BJ (cell line): Measurements from ENCODE around the gene MLN. TPM values are rescaled to one million over a fixed set of nuclear protein-coding genes. Genes with fewer than 3 reads are reported as not detected.

Experiments
- CTCF ChIA-PET: fragments of 350-600 bp; formaldehyde crosslinking; extraction: SDS; loops from one replicate; lab custom pipeline; 2021; ENCODE audit warnings: antibody characterized with exemption, inconsistent platforms; lab: Yijun Ruan, JAX
- POLR2A ChIA-PET: fragments of 300-600 bp; sonication (Branson Sonifier 250); formaldehyde crosslinking; extraction: SDS; loops from one replicate; lab custom pipeline; 2021; ENCODE audit warnings: antibody characterized with exemption; lab: Charles Lee
- DNase-seq: peaks from one replicate; pipeline ENCODE4 v3.0.0-alpha.2; 2011; ENCODE audit warnings: low read depth
- H3K27me3 ChIP-seq: 2 replicates; pipeline ENCODE4 v1.6.0; 2011; ENCODE audit warnings: low read length; ENCODE audit not compliant: control insufficient read depth, insufficient read depth
- H3K36me3 ChIP-seq: 2 replicates; pipeline ENCODE4 v1.5.1; 2011; ENCODE audit warnings: low read length; ENCODE audit not compliant: control insufficient read depth, insufficient read depth
- H3K4me3 ChIP-seq: 2 replicates; pipeline ENCODE4 v1.5.1; 2011; ENCODE audit warnings: low read depth, mild to moderate bottlenecking, control low read depth, low read length
- polyA plus RNA-seq: library from polyadenylated mRNA; depleted of rRNA; stranded (reverse); fragments of >200 nt; gene quantifications from 2 replicates; pipeline ENCODE4 v1.2.3, GENCODE V29; 2011
- TF ChIP-seq, protein P1 (sequence below): IDR thresholded peaks from 2 replicates; pipeline ENCODE4 v1.5.1; 2011; ENCODE audit warnings: low read depth, mild to moderate bottlenecking, control low read depth, inconsistent platforms, low read length, moderate library complexity; ENCODE audit not compliant: insufficient read depth

MLN gene
- polyA plus RNA-seq, 1 experiment, result not detected

DNA sequence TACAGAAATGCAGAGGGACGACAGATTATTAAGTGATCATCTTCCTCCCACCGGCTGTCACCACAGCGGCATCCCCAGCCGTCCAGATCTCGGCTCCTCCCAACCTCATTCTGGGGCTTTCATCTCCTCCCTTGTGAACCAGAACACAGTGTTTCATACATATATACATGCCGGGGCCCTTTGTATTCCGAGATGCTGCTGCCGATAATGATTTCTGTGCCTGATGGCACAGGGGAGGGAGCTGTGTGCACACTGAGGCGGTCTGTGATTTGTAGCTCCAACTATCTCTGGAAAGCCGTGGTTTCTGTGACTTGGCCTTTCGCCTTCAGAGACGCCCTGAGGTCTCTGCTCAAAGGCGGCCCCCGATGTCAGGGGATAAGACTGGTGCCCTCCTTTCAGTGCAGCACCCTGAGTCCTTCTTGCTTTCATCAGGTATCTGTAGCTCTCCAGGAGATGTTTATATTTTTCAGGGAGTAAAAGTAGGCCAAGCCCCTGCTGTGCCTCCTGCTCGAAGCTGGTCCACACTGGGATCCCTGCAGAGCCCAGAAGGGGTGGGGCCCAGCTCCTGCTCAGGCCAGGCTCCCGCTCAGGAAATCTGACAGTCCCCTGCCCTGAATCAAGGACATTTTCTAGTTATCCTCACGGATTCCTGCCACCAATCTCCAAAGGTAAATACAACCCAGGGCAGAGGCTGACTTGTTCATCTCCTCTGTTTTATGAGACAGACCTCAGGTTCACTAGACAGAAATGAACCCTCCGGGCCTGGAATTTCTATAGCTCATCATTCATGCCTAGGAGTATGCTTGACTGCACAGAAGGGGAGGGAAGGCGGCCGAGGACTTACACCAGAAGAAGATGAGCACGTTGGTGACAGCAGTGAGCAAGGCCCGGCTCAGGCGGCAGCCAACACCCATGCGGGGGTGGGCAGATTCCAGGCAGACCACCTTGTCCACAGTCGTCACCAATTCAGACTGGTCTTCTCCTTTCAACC, 26.1 kb downstream of the MLN start:
- ChIA-PET POLR2A (no interaction called here), CTCF (interaction anchor here (0.6 to 1.4 kb wide), 2 partner anchors 236 to 250 kb away, joined by 3 read pairs; no protein-coding TSS in a partner anchor)
- Histone ChIP-seq H3K27me3 (no peaks in the 10 kb centered on the region), H3K4me3 (no peak overlapping the region), H3K36me3 (peaks cover 64% of the 10 kb centered on the region)
- DNase-seq, result no peak
- TF ChIP-seq, protein P1, sequence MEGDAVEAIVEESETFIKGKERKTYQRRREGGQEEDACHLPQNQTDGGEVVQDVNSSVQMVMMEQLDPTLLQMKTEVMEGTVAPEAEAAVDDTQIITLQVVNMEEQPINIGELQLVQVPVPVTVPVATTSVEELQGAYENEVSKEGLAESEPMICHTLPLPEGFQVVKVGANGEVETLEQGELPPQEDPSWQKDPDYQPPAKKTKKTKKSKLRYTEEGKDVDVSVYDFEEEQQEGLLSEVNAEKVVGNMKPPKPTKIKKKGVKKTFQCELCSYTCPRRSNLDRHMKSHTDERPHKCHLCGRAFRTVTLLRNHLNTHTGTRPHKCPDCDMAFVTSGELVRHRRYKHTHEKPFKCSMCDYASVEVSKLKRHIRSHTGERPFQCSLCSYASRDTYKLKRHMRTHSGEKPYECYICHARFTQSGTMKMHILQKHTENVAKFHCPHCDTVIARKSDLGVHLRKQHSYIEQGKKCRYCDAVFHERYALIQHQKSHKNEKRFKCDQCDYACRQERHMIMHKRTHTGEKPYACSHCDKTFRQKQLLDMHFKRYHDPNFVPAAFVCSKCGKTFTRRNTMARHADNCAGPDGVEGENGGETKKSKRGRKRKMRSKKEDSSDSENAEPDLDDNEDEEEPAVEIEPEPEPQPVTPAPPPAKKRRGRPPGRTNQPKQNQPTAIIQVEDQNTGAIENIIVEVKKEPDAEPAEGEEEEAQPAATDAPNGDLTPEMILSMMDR, result no peak

- Histone ChIP-seq H3K4me3 (no peak overlapping the region), H3K27me3 (no peaks in the 10 kb centered on the region), H3K36me3 (peaks cover 64% of the 10 kb centered on the region)
- no peak for DNase-seq
- ChIA-PET CTCF (interaction anchor here (0.6 to 0.8 kb wide), 2 partner anchors 11 to 39 kb away, joined by 3 read pairs; no protein-coding TSS in a partner anchor), POLR2A (no interaction called here)
- TF ChIP-seq, protein P1, result no peak
Measured at GRCh38 chr6:33776764-33777163, 27.0 kb downstream of the MLN start.

DNA sequence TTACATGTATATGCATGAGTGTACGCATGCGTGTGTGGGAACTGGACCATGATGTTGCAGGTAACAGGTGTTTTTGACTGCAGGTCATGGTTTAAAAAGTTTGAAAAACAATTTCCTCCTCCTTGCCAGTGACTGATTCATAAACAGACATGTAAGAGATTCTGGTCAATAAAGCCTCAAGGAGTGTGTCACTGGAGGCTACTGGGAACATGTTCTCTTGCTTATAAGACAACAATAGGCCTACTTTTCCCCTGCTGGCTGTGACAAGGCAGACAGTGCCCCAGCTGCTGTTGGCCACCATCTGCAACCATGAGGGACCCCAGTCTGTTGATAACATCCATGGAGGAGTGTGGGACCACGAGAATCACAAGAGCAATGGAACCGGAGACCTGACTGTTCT, 27.6 kb downstream of the MLN start:
- Histone ChIP-seq H3K27me3 (no peaks in the 10 kb centered on the region), H3K4me3 (no peak overlapping the region), H3K36me3 (peaks cover 64% of the 10 kb centered on the region)
- no peak for DNase-seq
- TF ChIP-seq, protein P1, result no peak
- POLR2A ChIA-PET, result no interaction called here
- CTCF ChIA-PET, result interaction anchor here (0.6 to 0.8 kb wide), 2 partner anchors 12 to 40 kb away, joined by 3 read pairs; no protein-coding TSS in a partner anchor

- ChIA-PET POLR2A (no interaction called here), CTCF (interaction anchor here (1.1 to 20.1 kb wide), 3 partner anchors 20 to 252 kb away, joined by 3 to 567 read pairs (median 184); partner anchors contain the start of gene IP6K3)
- no peak for DNase-seq
- Histone ChIP-seq H3K27me3 (no peaks in the 10 kb centered on the region), H3K36me3 (peaks cover 55% of the 10 kb centered on the region), H3K4me3 (no peak overlapping the region)
- TF ChIP-seq, protein P1, result no peak
Measured at GRCh38 chr6:33774774-33775173, 29.0 kb downstream of the MLN start.

- CTCF ChIA-PET, result interaction anchor here (1.2 to 20.1 kb wide), 7 partner anchors 14 to 381 kb away, joined by 3 to 567 read pairs (median 36); partner anchors contain the start of genes IP6K3 and LEMD2
- Histone ChIP-seq H3K36me3 (peaks cover 41% of the 10 kb centered on the region), H3K4me3 (no peak overlapping the region), H3K27me3 (no peaks in the 10 kb centered on the region)
- POLR2A ChIA-PET, result no interaction called here
- DNase-seq, result no peak
- TF ChIP-seq, protein P1, result no peak
Measured at GRCh38 chr6:33772902-33773472, 30.8 kb downstream of the MLN start.
